Type B pancreatic cell (in vitro differentiated cells): ENCODE results near the gene OBSL1. TPM values are rescaled to one million over a fixed set of nuclear protein-coding genes. Genes with fewer than 3 reads are reported as not detected.
A peak's percentile ranks its signal among the peaks of the same experiment; 100 is the strongest.

Experiments
- DNase-seq: peaks from one replicate; pipeline ENCODE4 v3.0.0; 2021; ENCODE audit warnings: mixed read lengths; ENCODE audit not compliant: unreplicated experiment; ENCODE audit errors: extremely low spot score
- H3K27ac Mint-ChIP-seq: 2 replicates; pipeline ENCODE4 v1.8.0; 2021; ENCODE audit warnings: mild to moderate bottlenecking, mixed read lengths
- H3K27me3 Mint-ChIP-seq: 2 replicates; pipeline ENCODE4 v1.8.0; 2021; ENCODE audit warnings: mixed read lengths
- H3K36me3 Mint-ChIP-seq: 2 replicates; pipeline ENCODE4 v1.8.0; 2021; ENCODE audit warnings: mixed read lengths
- H3K4me1 Mint-ChIP-seq: one replicate; pipeline ENCODE4 v1.8.0; 2021; ENCODE audit warnings: mixed read lengths; ENCODE audit not compliant: unreplicated experiment
- H3K4me3 Mint-ChIP-seq: 2 replicates; pipeline ENCODE4 v1.8.0; 2021; ENCODE audit warnings: mild to moderate bottlenecking, mixed read lengths
- H3K9me3 Mint-ChIP-seq: 2 replicates; pipeline ENCODE4 v1.8.0; 2021; ENCODE audit warnings: mixed read lengths
- CTCF ChIP-seq: fragments of 200-600 bp; sonication (generic); conservative IDR thresholded peaks from 2 replicates; pipeline ENCODE4 v1.5.0; 2021; ENCODE audit warnings: antibody characterized with exemption, mild to moderate bottlenecking
- total RNA-seq: library from RNA; stranded (reverse); gene quantifications from 2 replicates; pipeline ENCODE4 v1.2.1, GENCODE V29; 2021; ENCODE audit warnings: low replicate concordance

OBSL1 gene
- total RNA-seq, 1 donor from 2014 or later: 197 TPM

GRCh38 chr2:219536425-219536824 is 34.9 kb downstream of the OBSL1 start:
- TF ChIP-seq CTCF: no peak
- DNase-seq: no peak
- Mint-ChIP-seq H3K4me3 (no peak overlapping the region), H3K9me3 (no peaks in the 10 kb centered on the region), H3K4me1 (no peaks in the 10 kb centered on the region), H3K27me3 (peaks cover 7% of the 10 kb centered on the region), H3K27ac (no peak overlapping the region), H3K36me3 (peaks cover 3% of the 10 kb centered on the region)

- DNase-seq: no peak
- no peak overlapping the region for H3K27ac Mint-ChIP-seq
- peaks cover 30% of the 10 kb centered on the region for H3K27me3 Mint-ChIP-seq
- H3K4me1 Mint-ChIP-seq: peaks cover 1% of the 10 kb centered on the region
- H3K4me3 Mint-ChIP-seq: no peak overlapping the region
- H3K36me3 Mint-ChIP-seq: no peaks in the 10 kb centered on the region
- no peaks in the 10 kb centered on the region for H3K9me3 Mint-ChIP-seq
- TF ChIP-seq CTCF: no peak
Measured at GRCh38 chr2:219533930-219534661, 37.2 kb downstream of the OBSL1 start.

DNA sequence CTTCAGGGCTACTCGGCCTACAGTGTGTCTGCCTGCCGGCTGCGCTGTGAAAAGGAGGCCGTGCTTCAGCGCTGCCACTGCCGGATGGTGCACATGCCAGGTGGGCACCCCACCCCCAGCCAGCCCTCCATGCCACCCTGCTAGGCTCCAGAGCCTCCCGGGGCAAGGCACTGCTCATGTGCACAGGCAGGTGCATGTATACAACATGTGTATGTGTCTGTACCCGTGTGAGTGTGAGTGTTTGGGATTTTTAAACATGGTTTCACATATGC is 39.0 kb downstream of the OBSL1 start:
- H3K4me1 Mint-ChIP-seq: peaks cover 11% of the 10 kb centered on the region
- H3K9me3 Mint-ChIP-seq: no peaks in the 10 kb centered on the region
- no peak for DNase-seq
- no peak for TF ChIP-seq CTCF
- H3K4me3 Mint-ChIP-seq: no peak overlapping the region
- no peaks in the 10 kb centered on the region for H3K36me3 Mint-ChIP-seq
- no peak overlapping the region for H3K27ac Mint-ChIP-seq
- peaks cover 45% of the 10 kb centered on the region for H3K27me3 Mint-ChIP-seq

DNA sequence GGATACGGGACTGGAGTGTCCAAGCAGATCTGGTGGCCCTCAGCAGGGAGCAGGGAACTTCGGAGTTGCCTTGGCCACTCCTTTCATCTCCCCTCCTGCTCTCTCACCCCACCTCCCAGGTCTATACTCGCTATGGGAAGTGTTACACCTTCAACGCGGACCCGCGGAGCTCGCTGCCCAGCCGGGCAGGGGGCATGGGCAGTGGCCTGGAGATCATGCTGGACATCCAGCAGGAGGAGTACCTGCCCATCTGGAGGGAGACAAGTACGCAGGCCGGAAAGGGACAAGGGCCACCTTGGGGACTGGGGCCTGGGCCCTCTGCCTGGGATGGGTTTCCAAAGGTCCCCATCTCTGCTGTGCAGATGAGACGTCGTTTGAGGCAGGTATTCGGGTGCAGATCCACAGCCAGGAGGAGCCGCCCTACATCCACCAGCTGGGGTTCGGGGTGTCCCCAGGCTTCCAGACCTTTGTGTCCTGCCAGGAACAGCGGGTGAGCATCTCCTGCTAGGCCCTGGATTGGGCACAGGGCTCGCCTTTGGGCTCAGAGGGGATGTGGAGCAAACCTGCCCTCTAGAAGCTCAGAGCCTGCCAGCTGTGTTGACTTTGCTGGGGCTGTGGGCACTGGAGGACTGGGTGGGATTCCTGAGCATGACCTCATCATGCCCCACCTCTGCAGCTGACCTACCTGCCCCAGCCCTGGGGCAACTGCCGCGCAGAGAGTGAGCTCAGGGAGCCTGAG is 39.5 kb downstream of the OBSL1 start:
- no peak for TF ChIP-seq CTCF
- Mint-ChIP-seq H3K27me3 (peaks cover 50% of the 10 kb centered on the region), H3K9me3 (no peaks in the 10 kb centered on the region), H3K27ac (no peak overlapping the region), H3K36me3 (no peaks in the 10 kb centered on the region), H3K4me1 (peaks cover 16% of the 10 kb centered on the region), H3K4me3 (no peak overlapping the region)
- DNase-seq: no peak

DNA sequence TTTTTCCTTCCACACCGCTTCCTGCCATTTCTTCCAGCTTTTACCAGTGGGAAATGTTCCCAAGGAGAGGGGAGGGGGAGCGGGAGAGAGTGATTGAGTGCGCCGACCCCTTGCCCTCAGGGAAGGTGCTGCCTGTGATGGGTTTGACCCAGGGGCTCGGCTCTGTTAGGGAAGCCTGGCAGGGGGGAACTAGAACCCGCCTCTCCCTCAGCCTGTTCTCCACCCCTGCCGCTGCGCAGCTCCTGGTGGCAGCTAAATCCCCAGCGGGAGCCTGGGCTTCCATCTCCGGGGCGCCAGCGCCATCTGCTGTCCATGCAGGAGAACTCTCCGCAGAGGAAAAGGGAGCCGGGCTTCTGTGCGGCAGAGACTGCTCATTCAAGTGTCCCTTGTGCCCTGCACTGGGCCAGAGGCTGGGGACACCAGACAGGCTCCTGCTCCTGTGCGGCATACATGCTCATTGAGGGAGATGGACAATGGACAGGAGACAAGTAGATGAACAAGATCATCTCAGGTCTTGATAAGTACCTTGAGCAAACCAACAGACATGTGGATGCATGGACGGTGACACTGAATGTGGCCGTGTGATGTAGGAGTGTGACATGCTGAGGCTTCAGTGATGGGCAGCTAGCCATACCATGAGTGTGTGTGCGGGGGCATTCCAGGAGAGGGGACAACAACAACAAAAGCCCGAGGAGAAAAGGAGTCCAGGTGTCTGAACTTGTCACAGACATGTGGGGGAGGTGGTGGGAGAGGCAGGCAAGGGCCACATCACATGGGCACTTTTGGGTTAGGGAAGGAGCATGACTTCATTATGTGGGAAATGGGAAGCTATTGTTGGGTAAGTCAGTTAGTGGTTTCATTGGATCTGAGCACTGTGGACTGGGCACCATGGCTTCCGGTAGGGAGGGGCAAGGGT is 41.0 kb downstream of the OBSL1 start:
- peak; percentile 95 for DNase-seq
- H3K4me3 Mint-ChIP-seq: no peak overlapping the region
- H3K27ac Mint-ChIP-seq: no peak overlapping the region
- peaks cover 29% of the 10 kb centered on the region for H3K4me1 Mint-ChIP-seq
- peak; percentile 99 for TF ChIP-seq CTCF
- peaks cover 64% of the 10 kb centered on the region for H3K27me3 Mint-ChIP-seq
- H3K9me3 Mint-ChIP-seq: no peaks in the 10 kb centered on the region
- no peaks in the 10 kb centered on the region for H3K36me3 Mint-ChIP-seq
